Activated naive CD4-positive, alpha-beta T cell treated with anti-CD3 and anti-CD28 coated beads, Interleukin-2, amount 50 U/mL, for 24 hours (primary cell): ENCODE measurements around the gene COPS9.

Source experiments
- H3K27ac Mint-ChIP-seq: one replicate; pipeline ENCODE4 v1.8.0; 2021; ENCODE audit warnings: mild to moderate bottlenecking, mixed read lengths
- H3K27me3 Mint-ChIP-seq: one replicate; pipeline ENCODE4 v1.8.0; 2021; ENCODE audit warnings: mixed read lengths
- H3K36me3 Mint-ChIP-seq: one replicate; pipeline ENCODE4 v1.8.0; 2021; ENCODE audit warnings: mixed read lengths
- H3K4me1 Mint-ChIP-seq: one replicate; pipeline ENCODE4 v1.8.0; 2021; ENCODE audit warnings: mixed read lengths
- H3K4me3 Mint-ChIP-seq: one replicate; pipeline ENCODE4 v1.8.0; 2021; ENCODE audit warnings: mild to moderate bottlenecking, mixed read lengths
- H3K9me3 Mint-ChIP-seq: one replicate; pipeline ENCODE4 v1.8.0; 2021; ENCODE audit warnings: mixed read lengths

The COPS9 gene

DNA sequence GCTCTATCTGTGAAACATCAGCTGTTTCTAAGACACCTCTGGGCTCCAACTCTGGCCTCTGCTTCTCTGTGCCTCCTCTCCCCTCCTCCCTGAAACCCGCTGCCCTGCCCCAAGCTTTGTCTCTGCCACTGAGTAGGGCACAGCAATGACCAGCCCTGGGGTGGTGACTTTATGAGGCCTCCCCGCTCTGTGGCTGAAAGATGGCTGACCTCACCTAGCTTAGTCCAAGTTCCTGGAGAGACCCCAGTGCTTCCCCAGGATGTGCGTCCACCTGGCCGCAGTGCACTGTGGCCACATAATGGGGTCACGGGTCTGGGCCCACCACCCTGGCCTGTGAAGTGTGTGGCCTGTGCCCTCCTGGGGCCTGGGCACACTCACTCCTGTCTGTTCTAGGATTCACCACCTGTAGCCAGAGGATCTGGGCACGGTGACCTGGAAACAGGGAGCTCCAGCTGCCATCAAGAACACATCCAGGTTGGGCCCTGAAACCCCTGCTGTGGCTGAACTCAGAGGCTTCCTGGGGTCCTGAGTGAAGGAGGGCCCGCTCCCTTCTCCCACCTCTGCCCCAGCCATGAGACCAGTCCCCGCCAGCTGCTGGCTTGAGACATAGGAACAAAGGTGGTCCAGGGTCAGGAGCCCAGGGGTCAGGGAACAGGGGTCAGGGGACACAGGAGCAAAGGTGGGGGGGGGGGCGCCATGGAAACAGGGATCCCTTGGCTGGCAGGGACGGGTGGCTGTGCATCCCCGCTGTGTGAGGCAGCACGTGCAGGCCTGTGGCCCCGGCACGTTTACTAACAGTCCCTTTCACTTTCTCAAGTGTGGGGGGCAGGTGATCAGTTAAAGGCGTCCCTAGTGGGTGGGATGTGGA lies 33.6 kb upstream of the COPS9 start:
- Mint-ChIP-seq H3K27me3 (peaks cover 2% of the 10 kb centered on the region), H3K4me1 (no peaks in the 10 kb centered on the region), H3K4me3 (no peak overlapping the region), H3K9me3 (no peaks in the 10 kb centered on the region), H3K27ac (no peak overlapping the region), H3K36me3 (no peaks in the 10 kb centered on the region)

DNA sequence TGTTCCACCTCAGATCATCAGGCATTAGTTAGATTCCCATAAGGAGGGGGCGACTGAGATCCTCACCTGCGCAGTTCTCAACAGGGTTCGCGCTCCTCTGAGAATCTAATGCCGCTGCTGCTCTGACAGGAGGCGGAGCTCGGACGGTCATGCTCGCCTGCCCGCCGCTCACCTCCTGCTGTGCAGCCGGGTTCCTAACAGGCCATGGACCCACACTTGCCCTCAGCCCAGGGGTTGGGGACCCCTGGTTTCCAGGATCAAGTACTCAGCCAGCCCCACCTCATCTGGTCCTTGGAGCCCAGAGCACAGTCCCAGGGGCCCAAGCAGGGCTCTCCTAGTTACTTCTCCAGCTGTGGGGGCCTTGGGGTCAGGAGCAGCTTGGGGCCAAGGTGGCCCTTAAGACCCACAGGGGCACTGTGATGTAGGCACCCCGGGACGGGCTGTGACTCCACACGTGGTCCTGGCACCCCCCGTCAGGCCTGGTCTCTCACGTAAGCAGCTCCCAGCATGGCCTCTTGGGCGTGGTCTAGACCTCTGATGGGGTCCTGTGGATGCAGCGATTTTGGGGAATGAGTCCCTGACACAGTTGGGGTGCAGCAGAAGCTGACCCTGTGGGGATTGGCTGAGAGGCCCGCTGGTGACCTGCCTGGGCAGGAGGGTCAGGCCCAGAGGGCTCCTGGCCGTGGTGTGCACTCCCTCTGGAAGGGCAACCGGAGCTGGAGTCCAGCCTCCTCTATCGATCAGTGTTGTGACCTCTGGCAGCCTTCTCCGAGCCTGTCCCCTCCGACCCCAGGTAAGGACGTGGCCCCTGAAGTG lies 32.6 kb upstream of the COPS9 start:
- H3K27me3 Mint-ChIP-seq = no peaks in the 10 kb centered on the region
- H3K4me3 Mint-ChIP-seq = no peak overlapping the region
- no peaks in the 10 kb centered on the region for H3K4me1 Mint-ChIP-seq
- no peaks in the 10 kb centered on the region for H3K9me3 Mint-ChIP-seq
- H3K27ac Mint-ChIP-seq = no peak overlapping the region
- H3K36me3 Mint-ChIP-seq = no peaks in the 10 kb centered on the region

GRCh38 chr2:240168041-240168440 lies 31.9 kb upstream of the COPS9 start:
- H3K9me3 Mint-ChIP-seq = no peaks in the 10 kb centered on the region
- H3K36me3 Mint-ChIP-seq = no peaks in the 10 kb centered on the region
- no peak overlapping the region for H3K27ac Mint-ChIP-seq
- no peaks in the 10 kb centered on the region for H3K4me1 Mint-ChIP-seq
- H3K27me3 Mint-ChIP-seq = no peaks in the 10 kb centered on the region
- H3K4me3 Mint-ChIP-seq = no peak overlapping the region

GRCh38 chr2:240167588-240167880 lies 31.4 kb upstream of the COPS9 start:
- no peaks in the 10 kb centered on the region for H3K36me3 Mint-ChIP-seq
- H3K27me3 Mint-ChIP-seq = no peaks in the 10 kb centered on the region
- no peaks in the 10 kb centered on the region for H3K4me1 Mint-ChIP-seq
- H3K4me3 Mint-ChIP-seq = no peak overlapping the region
- H3K9me3 Mint-ChIP-seq = no peaks in the 10 kb centered on the region
- no peak overlapping the region for H3K27ac Mint-ChIP-seq

GRCh38 chr2:240166761-240167587 lies 30.9 kb upstream of the COPS9 start:
- Mint-ChIP-seq H3K4me1 (no peaks in the 10 kb centered on the region), H3K27ac (no peak overlapping the region), H3K9me3 (no peaks in the 10 kb centered on the region), H3K27me3 (peaks cover 3% of the 10 kb centered on the region), H3K36me3 (no peaks in the 10 kb centered on the region), H3K4me3 (no peak overlapping the region)

DNA sequence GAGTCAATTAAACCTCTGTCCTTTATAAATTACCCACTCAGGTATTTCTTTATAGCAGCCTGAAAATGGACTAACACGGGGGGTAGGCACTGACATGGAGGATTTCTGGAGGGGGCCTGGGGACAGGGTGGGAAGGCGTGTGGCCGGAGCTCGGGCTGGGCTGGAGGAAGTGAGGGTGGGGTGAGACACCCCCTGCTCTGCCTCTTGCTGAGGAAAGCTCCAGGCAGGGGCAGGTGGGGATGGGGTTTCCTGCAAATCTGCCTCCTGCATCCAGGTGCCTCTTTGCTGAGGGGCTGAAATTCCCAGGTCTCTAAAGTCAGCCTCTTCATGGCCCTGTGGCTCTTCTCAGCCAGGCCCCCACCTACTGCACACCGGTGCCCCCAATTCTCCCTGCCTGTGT lies 30.1 kb upstream of the COPS9 start:
- peaks cover 4% of the 10 kb centered on the region for H3K27me3 Mint-ChIP-seq
- no peak overlapping the region for H3K27ac Mint-ChIP-seq

GRCh38 chr2:240165661-240166060 lies 29.6 kb upstream of the COPS9 start:
- Mint-ChIP-seq H3K4me3 (no peak overlapping the region), H3K4me1 (no peaks in the 10 kb centered on the region), H3K27me3 (peaks cover 4% of the 10 kb centered on the region), H3K36me3 (no peaks in the 10 kb centered on the region), H3K27ac (no peak overlapping the region), H3K9me3 (no peaks in the 10 kb centered on the region)

More for the DNA sequence above, 30.1 kb upstream of the COPS9 start:
- no peaks in the 10 kb centered on the region for H3K4me1 Mint-ChIP-seq
- no peaks in the 10 kb centered on the region for H3K9me3 Mint-ChIP-seq
- H3K36me3 Mint-ChIP-seq = no peaks in the 10 kb centered on the region
- no peak overlapping the region for H3K4me3 Mint-ChIP-seq

GRCh38 chr2:240165034-240165433 lies 28.9 kb upstream of the COPS9 start:
- no peaks in the 10 kb centered on the region for H3K36me3 Mint-ChIP-seq
- H3K27me3 Mint-ChIP-seq = peaks cover 4% of the 10 kb centered on the region
- H3K27ac Mint-ChIP-seq = no peak overlapping the region

DNA sequence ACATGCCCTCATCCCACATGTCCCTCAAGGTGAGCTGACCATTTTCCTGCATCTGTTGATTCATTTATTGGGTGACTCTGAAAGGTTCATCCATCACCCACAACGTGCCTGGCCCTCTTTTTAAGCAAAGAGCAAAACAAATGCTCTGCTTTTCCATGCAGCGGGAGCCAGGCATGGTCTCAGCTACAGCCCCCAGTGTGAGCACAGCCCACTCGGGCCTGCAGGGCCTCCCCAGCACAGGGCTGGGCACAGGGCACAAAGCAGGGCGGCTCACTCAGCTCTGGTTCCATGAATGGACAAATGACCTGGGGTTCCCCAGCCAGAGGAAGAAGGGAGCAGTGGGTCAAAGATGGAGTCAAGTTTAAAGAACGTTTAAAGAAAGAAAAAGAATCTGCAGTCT lies 28.5 kb upstream of the COPS9 start:
- no peak overlapping the region for H3K4me3 Mint-ChIP-seq
- no peaks in the 10 kb centered on the region for H3K36me3 Mint-ChIP-seq
- H3K27ac Mint-ChIP-seq = no peak overlapping the region
- H3K27me3 Mint-ChIP-seq = peaks cover 4% of the 10 kb centered on the region
- no peaks in the 10 kb centered on the region for H3K4me1 Mint-ChIP-seq
- no peaks in the 10 kb centered on the region for H3K9me3 Mint-ChIP-seq

More at GRCh38 chr2:240165034-240165433, 28.9 kb upstream of the COPS9 start:
- Mint-ChIP-seq H3K4me3 (no peak overlapping the region), H3K9me3 (no peaks in the 10 kb centered on the region), H3K4me1 (no peaks in the 10 kb centered on the region)

GRCh38 chr2:240163844-240164574 lies 27.9 kb upstream of the COPS9 start:
- no peak overlapping the region for H3K27ac Mint-ChIP-seq
- no peaks in the 10 kb centered on the region for H3K4me1 Mint-ChIP-seq
- H3K36me3 Mint-ChIP-seq = no peaks in the 10 kb centered on the region
- no peaks in the 10 kb centered on the region for H3K9me3 Mint-ChIP-seq
- H3K27me3 Mint-ChIP-seq = peaks cover 4% of the 10 kb centered on the region
- no peak overlapping the region for H3K4me3 Mint-ChIP-seq

DNA sequence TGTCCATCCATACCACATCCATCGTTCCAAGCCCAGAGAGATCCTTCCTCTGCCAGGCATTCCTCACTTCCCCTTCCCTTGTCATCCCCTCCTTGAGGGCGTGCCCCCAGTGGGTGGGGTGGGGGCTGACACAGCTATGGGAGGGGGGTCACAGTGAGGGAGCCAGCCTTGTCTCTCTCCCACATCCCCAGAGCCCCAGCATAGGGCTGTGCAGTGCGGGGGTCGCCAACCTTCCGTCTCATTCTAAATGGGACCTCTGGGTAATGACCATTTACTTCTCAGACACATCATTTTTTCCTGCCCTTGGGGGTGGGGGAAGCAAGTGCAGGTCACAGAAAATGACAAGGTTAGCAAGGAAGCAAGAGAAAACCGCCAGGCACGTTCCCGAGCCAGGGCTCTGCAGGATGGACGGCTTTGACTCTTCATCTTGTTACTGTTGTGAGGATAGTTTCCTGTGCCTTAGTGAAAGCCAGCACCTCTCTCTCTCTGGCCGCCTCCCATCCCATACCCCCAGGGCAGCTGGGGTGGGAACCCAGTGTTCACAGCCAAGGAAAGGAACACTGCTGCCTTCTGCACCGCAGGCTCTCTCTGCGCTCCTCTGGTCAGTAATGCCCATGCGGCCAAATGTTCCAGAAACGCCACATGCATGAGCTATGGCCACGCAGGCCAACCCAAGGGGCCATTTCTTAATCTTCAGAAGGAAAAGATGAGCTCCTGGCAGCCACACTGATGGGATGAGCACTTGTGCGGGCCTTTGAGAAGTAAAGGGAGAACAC lies 27.0 kb upstream of the COPS9 start:
- H3K9me3 Mint-ChIP-seq = no peaks in the 10 kb centered on the region
- H3K4me3 Mint-ChIP-seq = no peak overlapping the region
- H3K27me3 Mint-ChIP-seq = peaks cover 4% of the 10 kb centered on the region
- no peaks in the 10 kb centered on the region for H3K4me1 Mint-ChIP-seq
- H3K27ac Mint-ChIP-seq = no peak overlapping the region
- no peaks in the 10 kb centered on the region for H3K36me3 Mint-ChIP-seq

DNA sequence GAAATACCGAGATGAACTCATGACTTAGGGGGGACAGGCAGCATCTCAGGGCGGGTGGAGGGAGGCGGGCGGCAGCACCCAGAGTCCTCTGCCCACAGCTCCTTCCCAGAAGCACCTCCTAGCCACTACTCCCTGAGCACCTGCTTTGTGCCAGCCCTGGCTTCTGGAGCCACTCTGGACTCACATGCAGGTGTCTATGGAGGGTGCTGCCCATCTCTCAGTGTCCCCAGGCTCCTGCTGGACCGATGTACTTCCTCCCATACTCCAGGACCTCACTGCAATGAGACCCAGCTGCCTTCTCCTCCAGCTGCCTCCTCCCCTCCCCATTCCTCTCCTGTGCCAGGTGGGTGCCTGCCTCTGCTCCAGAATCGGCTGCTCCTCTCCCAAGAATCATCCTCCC lies 26.4 kb upstream of the COPS9 start:
- no peak overlapping the region for H3K4me3 Mint-ChIP-seq
- no peak overlapping the region for H3K27ac Mint-ChIP-seq
- no peaks in the 10 kb centered on the region for H3K9me3 Mint-ChIP-seq
- H3K36me3 Mint-ChIP-seq = no peaks in the 10 kb centered on the region
- H3K4me1 Mint-ChIP-seq = no peaks in the 10 kb centered on the region
- peaks cover 4% of the 10 kb centered on the region for H3K27me3 Mint-ChIP-seq

GRCh38 chr2:240162032-240162431 lies 25.9 kb upstream of the COPS9 start:
- Mint-ChIP-seq H3K4me1 (no peaks in the 10 kb centered on the region), H3K27me3 (peaks cover 4% of the 10 kb centered on the region), H3K9me3 (no peaks in the 10 kb centered on the region), H3K4me3 (no peak overlapping the region), H3K27ac (no peak overlapping the region), H3K36me3 (no peaks in the 10 kb centered on the region)

DNA sequence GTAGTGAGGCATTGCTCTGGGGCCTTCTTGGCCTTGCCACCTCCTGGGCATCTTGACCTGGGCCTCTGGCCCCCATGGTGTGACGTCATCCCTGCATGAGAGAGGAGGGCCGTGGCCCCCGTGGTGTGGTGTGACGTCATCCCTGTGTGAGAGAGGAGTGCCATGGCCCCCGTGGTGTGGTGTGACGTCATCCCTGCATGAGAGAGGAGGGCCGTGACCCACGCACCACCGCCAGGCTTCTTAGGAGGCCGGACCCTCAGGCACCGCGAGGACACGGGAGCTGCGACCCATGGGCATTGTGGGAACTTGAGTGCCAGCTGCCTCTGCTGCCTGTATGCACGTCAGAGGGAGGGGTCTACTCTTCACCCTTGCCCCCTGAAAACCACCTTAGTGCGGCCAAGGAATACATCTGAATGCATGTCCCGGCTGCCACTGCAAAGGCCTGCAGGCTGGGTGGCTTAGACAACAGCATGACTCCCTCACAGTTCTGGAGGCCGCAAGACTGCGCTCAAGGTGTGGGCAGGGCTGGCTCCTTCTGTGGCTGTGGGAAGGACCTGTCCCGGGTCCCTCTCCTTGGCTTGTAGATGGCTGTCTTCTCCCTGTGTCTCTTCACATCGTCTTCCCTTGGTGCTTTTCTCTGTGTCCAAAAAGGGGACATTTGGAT lies 25.1 kb upstream of the COPS9 start:
- Mint-ChIP-seq H3K4me3 (no peak overlapping the region), H3K27me3 (peaks cover 4% of the 10 kb centered on the region), H3K27ac (no peak overlapping the region), H3K36me3 (no peaks in the 10 kb centered on the region), H3K4me1 (no peaks in the 10 kb centered on the region), H3K9me3 (no peaks in the 10 kb centered on the region)
